B cell (primary cell): ENCODE measurements around the gene RPL19.

Experiments used
- EZH2 ChIP-seq: IDR thresholded peaks from 2 replicates; pipeline ENCODE4 v1.6.1; 2012; ENCODE audit warnings: borderline replicate concordance, low read depth, mild to moderate bottlenecking, moderate library complexity, low read length; ENCODE audit not compliant: insufficient read depth, poor library complexity, severe bottlenecking
- TF ChIP-seq, protein P1 (sequence below): fragments of 200-600 bp; IDR thresholded peaks from one replicate; pipeline ENCODE4 v1.8.0; 2022; ENCODE audit warnings: antibody characterized with exemption, mild to moderate bottlenecking

DNA sequence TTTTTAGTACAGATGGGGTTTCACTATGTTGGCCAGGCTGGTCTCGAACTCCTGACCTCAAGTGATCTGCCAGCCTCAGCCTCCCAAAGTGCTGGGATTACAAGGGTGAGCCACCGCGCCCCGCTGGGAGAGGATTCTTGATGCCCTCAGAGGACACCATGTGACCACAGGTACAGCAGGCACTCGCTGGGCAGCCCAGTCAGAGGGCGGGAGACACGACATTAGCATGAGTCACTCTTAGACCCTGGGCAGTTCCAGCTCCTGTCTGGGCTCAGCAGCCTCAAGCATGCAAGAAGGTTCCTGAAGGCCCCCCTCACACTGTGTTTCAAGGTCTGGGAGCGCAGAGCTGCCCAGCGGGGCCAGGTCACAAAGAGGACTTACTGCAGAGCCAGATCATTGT lies 13.8 kb downstream of the RPL19 start:
- TF ChIP-seq, protein P1, sequence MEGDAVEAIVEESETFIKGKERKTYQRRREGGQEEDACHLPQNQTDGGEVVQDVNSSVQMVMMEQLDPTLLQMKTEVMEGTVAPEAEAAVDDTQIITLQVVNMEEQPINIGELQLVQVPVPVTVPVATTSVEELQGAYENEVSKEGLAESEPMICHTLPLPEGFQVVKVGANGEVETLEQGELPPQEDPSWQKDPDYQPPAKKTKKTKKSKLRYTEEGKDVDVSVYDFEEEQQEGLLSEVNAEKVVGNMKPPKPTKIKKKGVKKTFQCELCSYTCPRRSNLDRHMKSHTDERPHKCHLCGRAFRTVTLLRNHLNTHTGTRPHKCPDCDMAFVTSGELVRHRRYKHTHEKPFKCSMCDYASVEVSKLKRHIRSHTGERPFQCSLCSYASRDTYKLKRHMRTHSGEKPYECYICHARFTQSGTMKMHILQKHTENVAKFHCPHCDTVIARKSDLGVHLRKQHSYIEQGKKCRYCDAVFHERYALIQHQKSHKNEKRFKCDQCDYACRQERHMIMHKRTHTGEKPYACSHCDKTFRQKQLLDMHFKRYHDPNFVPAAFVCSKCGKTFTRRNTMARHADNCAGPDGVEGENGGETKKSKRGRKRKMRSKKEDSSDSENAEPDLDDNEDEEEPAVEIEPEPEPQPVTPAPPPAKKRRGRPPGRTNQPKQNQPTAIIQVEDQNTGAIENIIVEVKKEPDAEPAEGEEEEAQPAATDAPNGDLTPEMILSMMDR = no peak
- no peak for TF ChIP-seq EZH2
